K562 (cell line): ENCODE data around the gene CTDNEP1. TPM values are rescaled to one million over a fixed set of nuclear protein-coding genes. Genes with fewer than 3 reads are reported as not detected.

Source experiments
- ATAC-seq: fragments of 200-7000 bp; cut with Tn5 transposase; 3 replicates; pipeline ENCODE4 v1.9.1; 2020; ENCODE audit warnings: moderate library complexity
- BruUV-seq: library from RNA; stranded (reverse); fragments of 400-500 nt; replicated peaks from 2 replicates; lab custom pipeline; 2021; lab: Mats Ljungman, UMichigan
- CTCF ChIA-PET: fragments of 300-600 bp; formaldehyde crosslinking; extraction: SDS; loops from one replicate; lab custom pipeline; 2021; ENCODE audit warnings: low intra/inter-chr PET ratio; lab: Yijun Ruan, JAX
- POLR2A ChIA-PET: fragments of 300-600, 350-650 bp; sonication (Branson Sonifier 250); formaldehyde crosslinking; extraction: SDS; loops from one replicate; lab custom pipeline; 2021; ENCODE audit warnings: antibody characterized with exemption, inconsistent platforms; lab: Yijun Ruan, JAX
- DNase-seq, 4 experiments: peaks; one replicate each; pipeline versions ENCODE4 v3.0.0 to v3.0.0-alpha.2; 2011 to 2018; ENCODE audit warnings: low spot score in 3 of 4, mixed read lengths in 3 of 4; ENCODE audit errors: extremely low read depth in 1 of 4
- FAIRE-seq: peaks from 2 replicates; lab custom pipeline; 2011; peaks lifted over from hg19 to GRCh38; lab: Jason Lieb, UNC
- H2AFZ ChIP-seq: 2 replicates; pipeline ENCODE4 v1.6.0; 2011; ENCODE audit warnings: low read depth, low read length, control low read depth, inconsistent platforms
- H3K27ac ChIP-seq: fragments of 200-600 bp; 3 replicates; pipeline ENCODE4 v1.8.0; 2011; ENCODE audit warnings: low read depth, mild to moderate bottlenecking, control low read depth, inconsistent platforms, low read length, moderate library complexity, mixed read lengths; ENCODE audit errors: extremely low read depth
- H3K27me3 ChIP-seq, 2 experiments: fragments of 300-600 bp in 1 of 2; 2 replicates in 1 of 2; 3 replicates in 1 of 2; pipeline versions ENCODE4 v1.6.0 to v1.8.0; 2011; ENCODE audit warnings: inconsistent platforms in 2 of 2, low read length in 2 of 2, mild to moderate bottlenecking in 1 of 2, mixed read lengths in 1 of 2, moderate library complexity in 1 of 2; ENCODE audit not compliant: control insufficient read depth in 2 of 2, insufficient read depth in 2 of 2
- H3K36me3 ChIP-seq: fragments of 300-600 bp; 3 replicates; pipeline ENCODE4 v1.8.0; 2011; ENCODE audit warnings: mild to moderate bottlenecking, low read length, inconsistent platforms; ENCODE audit not compliant: control insufficient read depth, insufficient read depth
- H3K4me1 ChIP-seq, 2 experiments: fragments of 200-600 bp in 1 of 2; replicated peaks in 1 of 2; 2 replicates in 1 of 2; 3 replicates in 1 of 2; pipeline versions ENCODE4 v1.5.1 to v1.8.0; 2011; ENCODE audit warnings: inconsistent platforms in 2 of 2, low read length in 2 of 2, mild to moderate bottlenecking in 1 of 2, mixed read lengths in 1 of 2, moderate library complexity in 1 of 2; ENCODE audit not compliant: control insufficient read depth in 2 of 2, insufficient read depth in 2 of 2
- H3K4me2 ChIP-seq: 2 replicates; pipeline ENCODE4 v1.6.1; 2011; ENCODE audit warnings: low read length, control low read depth, inconsistent platforms, mixed read lengths; ENCODE audit not compliant: insufficient read depth
- H3K4me3 ChIP-seq: fragments of 200-600 bp; sonication (generic), shearing (Covaris generic); 2 replicates; pipeline ENCODE4 v1.5.1; 2016; ENCODE audit warnings: control low read depth, inconsistent platforms
- H3K79me2 ChIP-seq: fragments of 200-600 bp; 3 replicates; pipeline ENCODE4 v1.8.0; 2011; ENCODE audit warnings: low read length, inconsistent platforms; ENCODE audit not compliant: control insufficient read depth, insufficient read depth
- H3K9ac ChIP-seq, 2 experiments: 2 replicates each; pipeline versions ENCODE4 v1.6.0 to v1.6.1; 2011; ENCODE audit warnings: low read depth in 2 of 2, low read length in 2 of 2, control low read depth in 1 of 2, inconsistent platforms in 1 of 2, mild to moderate bottlenecking in 1 of 2, mixed read lengths in 1 of 2; ENCODE audit not compliant: insufficient read depth in 1 of 2
- H3K9me1 ChIP-seq: one replicate; pipeline ENCODE4 v1.6.0; 2011; ENCODE audit warnings: inconsistent platforms, mild to moderate bottlenecking, low read length, moderate library complexity; ENCODE audit not compliant: control insufficient read depth, insufficient read depth
- H3K9me3 ChIP-seq: replicated peaks from 2 replicates; pipeline ENCODE4 v1.5.1; 2011; ENCODE audit warnings: low read depth, low read length, inconsistent platforms; ENCODE audit not compliant: control insufficient read depth, insufficient read depth
- H4K20me1 ChIP-seq: replicated peaks from 2 replicates; pipeline ENCODE4 v1.6.1; 2011; ENCODE audit warnings: low read length, inconsistent platforms, mixed read lengths; ENCODE audit not compliant: control insufficient read depth, insufficient read depth
- FOXA3 ChIP-seq, 2 experiments: fragments of 450-650 bp in 1 of 2; sonication (generic) in 1 of 2; formaldehyde crosslinking; IDR thresholded peaks in 1 of 2; conservative IDR thresholded peaks in 1 of 2; 2 replicates each; pipeline versions ENCODE4 v1.4.0 to v1.8.0; 2020 to 2022; ENCODE audit warnings: mild to moderate bottlenecking in 2 of 2, missing genetic modification reagents in 1 of 2
- FOXM1 ChIP-seq, 2 experiments: fragments of 450-650 bp in 1 of 2; sonication (generic) in 1 of 2; formaldehyde crosslinking in 1 of 2; IDR thresholded peaks; 2 replicates each; pipeline versions ENCODE4 v1.6.1 to v1.9.0; 2017 to 2022; ENCODE audit warnings: low read depth in 2 of 2, mild to moderate bottlenecking in 2 of 2, missing genetic modification reagents in 1 of 2, moderate library complexity in 1 of 2
- ILK ChIP-seq: fragments of 450-650 bp; IDR thresholded peaks from 2 replicates; pipeline ENCODE4 v1.6.1; 2016; ENCODE audit warnings: missing genetic modification characterization, low read depth, mild to moderate bottlenecking, missing compliant biosample characterization, moderate library complexity, borderline replicate concordance
- NR1H2 ChIP-seq: sonication (generic); formaldehyde crosslinking; IDR thresholded peaks from 2 replicates; pipeline ENCODE4 v1.4.0; 2020; ENCODE audit warnings: mild to moderate bottlenecking, missing genetic modification reagents
- PHF20 ChIP-seq: fragments of 450-650 bp; IDR thresholded peaks from 2 replicates; pipeline ENCODE4 v1.6.1; 2018; ENCODE audit not compliant: partially characterized antibody
- RBBP5 ChIP-seq: fragments of 200-600 bp; sonication (generic); IDR thresholded peaks from 2 replicates; pipeline ENCODE4 v1.6.1; 2012; ENCODE audit warnings: borderline replicate concordance, mild to moderate bottlenecking, low read length, control low read depth, inconsistent platforms; ENCODE audit not compliant: insufficient read depth, poor library complexity, severe bottlenecking
- SMAD4 ChIP-seq: fragments of 250-450 bp; sonication (Bioruptor Pico); conservative IDR thresholded peaks from 2 replicates; pipeline ENCODE4 v1.8.0; 2021; ENCODE audit warnings: inconsistent platforms, mild to moderate bottlenecking, moderate library complexity
- ZNF143 ChIP-seq: sonication (generic); formaldehyde crosslinking; IDR thresholded peaks from 2 replicates; pipeline ENCODE4 v1.9.0; 2022; ENCODE audit warnings: mild to moderate bottlenecking, missing genetic modification reagents
- WGBS: fragments of 100-300 bp; shearing (Covaris generic); methylation state at CpG from one replicate; pipeline ENCODE4 v1.1.6; 2016; ENCODE audit warnings: low coverage, mixed read lengths; ENCODE audit not compliant: insufficient coverage; ENCODE audit errors: missing lambda C conversion rate; 5-methylcytosine and 5-hydroxymethylcytosine counted together
- in situ Hi-C: fragments of 300-500 bp; cut with MboI; formaldehyde crosslinking; loops from 4 replicates; pipeline ENCODE4 v1.15.0; 2018; ENCODE audit warnings: inconsistent platforms, mixed read lengths
- intact Hi-C: fragments of 100-400 bp; cut with micrococcal nuclease; formaldehyde crosslinking; loops from 2 replicates; pipeline ENCODE4 v1.14.2; 2022
- polyA plus RNA-seq, 8 experiments: library from polyadenylated mRNA; depleted of rRNA in 4 of 8; stranded (reverse) in 5 of 8; unstranded in 3 of 8; fragments of >200 nt; fragmentation: Nextera tagmentation in 2 of 8; fragmentation: Illumina TruSeq in 1 of 8; extraction: Ambion mirVana in 2 of 8; extraction: Trizol in 1 of 8; gene quantifications; 2 replicates each; pipeline versions ENCODE4 v1.2.1 to v1.2.3, GENCODE V29; 2011 to 2014; ENCODE audit warnings: inconsistent platforms in 1 of 8, missing spikeins in 1 of 8
- total RNA-seq, 7 experiments: library from RNA; depleted of rRNA in 6 of 7; stranded (reverse); fragments of >200 nt in 6 of 7; fragmentation: Illumina TruSeq in 2 of 7; extraction: Trizol in 2 of 7; gene quantifications; 2 replicates each; pipeline versions ENCODE4 v1.2.1 to v1.2.3, GENCODE V29; 2011 to 2021; ENCODE audit warnings: low replicate concordance in 1 of 7
- TF ChIP-seq, protein P1 (sequence below): fragments of 200-800 bp; sonication (Bioruptor generic); IDR thresholded peaks from 2 replicates; pipeline ENCODE4 v1.6.1; 2017; ENCODE audit warnings: missing genetic modification characterization, missing compliant biosample characterization
- TF ChIP-seq, protein P2 (sequence below): fragments of 250-450 bp; sonication (Bioruptor Pico); IDR thresholded peaks from 2 replicates; pipeline ENCODE4 v1.5.0; 2021

CTDNEP1 gene
- total and polyA plus RNA-seq, 9 of the 15 experiments (the other 6 are each of a cell fraction or from before 2014, with no cell fraction given) = 10.7 to 150 (median 28.5) TPM

DNA sequence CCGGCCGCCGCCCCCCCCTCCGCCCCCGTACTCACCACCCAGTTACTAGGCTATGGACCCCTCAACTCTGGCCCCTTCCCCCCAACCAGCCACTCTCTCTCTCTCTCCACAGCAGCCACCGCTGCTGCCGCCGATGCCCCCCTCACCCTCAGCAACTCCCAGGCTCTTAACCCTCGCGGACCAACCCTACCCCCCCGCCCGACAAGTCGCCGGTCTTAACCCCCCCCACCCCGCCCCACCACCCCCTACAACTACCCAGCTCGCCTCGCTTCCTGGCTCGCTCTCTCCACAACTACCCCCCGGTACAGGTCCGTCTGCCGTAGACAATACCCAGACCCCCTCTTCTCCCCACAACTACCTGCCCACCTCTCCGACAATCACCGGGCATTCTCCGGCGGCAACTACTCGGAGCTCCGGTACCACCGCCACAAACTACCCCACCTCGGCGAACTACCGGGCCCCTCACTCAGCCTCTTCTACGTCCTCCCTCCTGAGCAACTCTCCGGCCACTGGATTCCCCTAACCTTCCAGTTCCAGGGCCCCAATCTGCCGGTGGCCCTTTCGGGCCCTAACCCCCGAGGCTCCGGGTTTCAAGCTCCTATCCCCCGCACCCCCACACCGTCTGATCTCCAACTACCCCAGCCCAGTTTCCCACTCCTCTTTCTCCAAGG is 13.0 kb downstream of the CTDNEP1 start:
- no TSS peak for BruUV-seq
- intact Hi-C loops = loop anchor here (2.0 to 5.0 kb wide), 2 partner anchors 14 to 44 kb away; partner anchors contain the start of genes ELP5 and SLC2A4
- FAIRE-seq (no peak), DNase-seq (peak; percentile 38 to 67 (median 50)), ATAC-seq (no peak)
- POLR2A ChIA-PET = interaction anchor here (1.1 to 6.6 kb wide), 3 partner anchors 10 to 58 kb away, joined by 3 to 73 read pairs (median 5); partner anchors contain the start of genes ACADVL and DLG4
- Histone ChIP-seq H3K9ac (peak overlapping the region; percentile 98 to 99), H2AFZ (0 out of 2 replicates have a peak overlapping the region, but pooled peaks have one; percentile 24), H4K20me1 (peaks cover 5% of the 10 kb centered on the region; the same call in 1 of the 2 replicates), H3K4me1 (peaks cover 38 to 42% of the 10 kb centered on the region in 2 experiments; a peak in 4 of 5 replicates), H3K36me3 (peaks cover 53% of the 10 kb centered on the region; the same call in 2 of the 3 replicates), H3K4me2 (peak overlapping the region; percentile 81), H3K4me3 (peak overlapping the region; percentile 79), H3K27me3 (no peaks in the 10 kb centered on the region), H3K79me2 (peaks cover 79% of the 10 kb centered on the region), H3K9me1 (no peaks in the 10 kb centered on the region), H3K27ac (peak overlapping the region; percentile 96), H3K9me3 (no peaks in the 10 kb centered on the region)
- 0% methylated on average over 14 of the region's 39 CpGs for WGBS
- in situ Hi-C loops = no loop called here
- CTCF ChIA-PET = no interaction called here
- TF ChIP-seq, protein P1, sequence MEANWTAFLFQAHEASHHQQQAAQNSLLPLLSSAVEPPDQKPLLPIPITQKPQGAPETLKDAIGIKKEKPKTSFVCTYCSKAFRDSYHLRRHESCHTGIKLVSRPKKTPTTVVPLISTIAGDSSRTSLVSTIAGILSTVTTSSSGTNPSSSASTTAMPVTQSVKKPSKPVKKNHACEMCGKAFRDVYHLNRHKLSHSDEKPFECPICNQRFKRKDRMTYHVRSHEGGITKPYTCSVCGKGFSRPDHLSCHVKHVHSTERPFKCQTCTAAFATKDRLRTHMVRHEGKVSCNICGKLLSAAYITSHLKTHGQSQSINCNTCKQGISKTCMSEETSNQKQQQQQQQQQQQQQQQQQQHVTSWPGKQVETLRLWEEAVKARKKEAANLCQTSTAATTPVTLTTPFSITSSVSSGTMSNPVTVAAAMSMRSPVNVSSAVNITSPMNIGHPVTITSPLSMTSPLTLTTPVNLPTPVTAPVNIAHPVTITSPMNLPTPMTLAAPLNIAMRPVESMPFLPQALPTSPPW (CRISPR knock-in tag) = peak; percentile 27
- peak; percentile 26 for TF ChIP-seq RBBP5
- no peak for TF ChIP-seq FOXM1 (IDR thresholded peaks at IDR 0.05; ENCODE audit: low read depth)
- TF ChIP-seq FOXM1 (CRISPR knock-in tag; IDR thresholded peaks at IDR 0.05; ENCODE audit: low read depth) = 0 out of 2 replicates have a peak, but pooled peaks have one; percentile 2
- no peak for TF ChIP-seq NR1H2 (CRISPR knock-in tag)
- TF ChIP-seq SMAD4 = no peak
- TF ChIP-seq, protein P2, sequence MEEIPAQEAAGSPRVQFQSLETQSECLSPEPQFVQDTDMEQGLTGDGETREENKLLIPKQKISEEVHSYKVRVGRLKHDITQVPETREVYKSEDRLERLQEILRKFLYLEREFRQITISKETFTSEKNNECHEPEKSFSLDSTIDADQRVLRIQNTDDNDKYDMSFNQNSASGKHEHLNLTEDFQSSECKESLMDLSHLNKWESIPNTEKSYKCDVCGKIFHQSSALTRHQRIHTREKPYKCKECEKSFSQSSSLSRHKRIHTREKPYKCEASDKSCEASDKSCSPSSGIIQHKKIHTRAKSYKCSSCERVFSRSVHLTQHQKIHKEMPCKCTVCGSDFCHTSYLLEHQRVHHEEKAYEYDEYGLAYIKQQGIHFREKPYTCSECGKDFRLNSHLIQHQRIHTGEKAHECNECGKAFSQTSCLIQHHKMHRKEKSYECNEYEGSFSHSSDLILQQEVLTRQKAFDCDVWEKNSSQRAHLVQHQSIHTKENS (CRISPR knock-in tag) = no peak
- no peak for TF ChIP-seq FOXA3 (CRISPR knock-in tag; conservative IDR thresholded peaks at IDR 0.05 in 1 of 2, IDR thresholded peaks at IDR 0.05 in 1 of 2)
- TF ChIP-seq PHF20 = no peak
- no peak for TF ChIP-seq ZNF143 (CRISPR knock-in tag)
- TF ChIP-seq ILK (tag) = no peak
